GM12878 (cell line): Measurements from ENCODE around the gene SERPINB5.

Experiments
- STAT1 ChIP-seq: fragments of 450-650 bp; conservative IDR thresholded peaks from 2 replicates; pipeline ENCODE4 v1.6.1; 2014; ENCODE audit warnings: antibody characterized with exemption, mild to moderate bottlenecking
- TCF12 ChIP-seq: IDR thresholded peaks from 2 replicates; pipeline ENCODE4 v1.6.1; 2011; ENCODE audit warnings: low read depth, mild to moderate bottlenecking, low read length
- ZBTB33 ChIP-seq: fragments of 450-650 bp; IDR thresholded peaks from 2 replicates; pipeline ENCODE4 v1.6.1; 2017; ENCODE audit warnings: mild to moderate bottlenecking
- TF ChIP-seq, protein P1 (sequence below), 3 experiments: IDR thresholded peaks in 2 of 3; conservative IDR thresholded peaks in 1 of 3; 2 replicates each; pipeline ENCODE4 v1.5.1; 2011; ENCODE audit warnings: low read depth in 3 of 3, low read length in 3 of 3, mild to moderate bottlenecking in 3 of 3, control low read depth in 2 of 3, moderate library complexity in 2 of 3, inconsistent platforms in 1 of 3, mixed read lengths in 1 of 3; ENCODE audit not compliant: control insufficient read depth in 2 of 3, insufficient read depth in 1 of 3; ENCODE audit errors: extremely low read depth in 1 of 3

- TF ChIP-seq, protein P1, sequence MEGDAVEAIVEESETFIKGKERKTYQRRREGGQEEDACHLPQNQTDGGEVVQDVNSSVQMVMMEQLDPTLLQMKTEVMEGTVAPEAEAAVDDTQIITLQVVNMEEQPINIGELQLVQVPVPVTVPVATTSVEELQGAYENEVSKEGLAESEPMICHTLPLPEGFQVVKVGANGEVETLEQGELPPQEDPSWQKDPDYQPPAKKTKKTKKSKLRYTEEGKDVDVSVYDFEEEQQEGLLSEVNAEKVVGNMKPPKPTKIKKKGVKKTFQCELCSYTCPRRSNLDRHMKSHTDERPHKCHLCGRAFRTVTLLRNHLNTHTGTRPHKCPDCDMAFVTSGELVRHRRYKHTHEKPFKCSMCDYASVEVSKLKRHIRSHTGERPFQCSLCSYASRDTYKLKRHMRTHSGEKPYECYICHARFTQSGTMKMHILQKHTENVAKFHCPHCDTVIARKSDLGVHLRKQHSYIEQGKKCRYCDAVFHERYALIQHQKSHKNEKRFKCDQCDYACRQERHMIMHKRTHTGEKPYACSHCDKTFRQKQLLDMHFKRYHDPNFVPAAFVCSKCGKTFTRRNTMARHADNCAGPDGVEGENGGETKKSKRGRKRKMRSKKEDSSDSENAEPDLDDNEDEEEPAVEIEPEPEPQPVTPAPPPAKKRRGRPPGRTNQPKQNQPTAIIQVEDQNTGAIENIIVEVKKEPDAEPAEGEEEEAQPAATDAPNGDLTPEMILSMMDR (IDR thresholded peaks at IDR 0.05 in 2 of 3, conservative IDR thresholded peaks at IDR 0.05 in 1 of 3; ENCODE audit: control insufficient read depth in 2 of 3, extremely low read depth in 1 of 3, insufficient read depth in 1 of 3, low read depth in 3 of 3, low read length in 3 of 3), result no peak
- TF ChIP-seq ZBTB33 (no peak), TCF12 (no peak), STAT1 (no peak)
Observed at GRCh38 chr18:63443829-63444228, 32.9 kb upstream of the SERPINB5 start.
